PC-9 (cell line): ENCODE results near the gene AKAP13. TPM values are rescaled to one million over a fixed set of nuclear protein-coding genes. Genes with fewer than 3 reads are reported as not detected.

Experiments used
- BruUV-seq: library from RNA; stranded (reverse); fragments of 400-500 nt; replicated peaks from 2 replicates; lab custom pipeline; 2021; lab: Mats Ljungman, UMichigan
- CTCF ChIA-PET: fragments of 300-600 bp; sonication (Branson Sonifier 250); formaldehyde crosslinking; loops from one replicate; lab custom pipeline; 2022; ENCODE audit warnings: antibody characterized with exemption; lab: Charles Lee
- POLR2A ChIA-PET: fragments of 300-600 bp; sonication (Branson Sonifier 250); formaldehyde crosslinking; loops from one replicate; lab custom pipeline; 2022; ENCODE audit warnings: antibody characterized with exemption; ENCODE audit not compliant: unreplicated experiment; lab: Charles Lee
- DNase-seq, 2 experiments: peaks; one replicate each; pipeline versions ENCODE4 v3.0.0 to v3.0.0-alpha.2; 2015 to 2022; ENCODE audit warnings: mixed read lengths in 1 of 2
- H2AFZ ChIP-seq: fragments of 200-600 bp; sonication (generic); 2 replicates; pipeline ENCODE4 v1.8.1; 2017; ENCODE audit warnings: antibody characterized with exemption
- H3F3A ChIP-seq: fragments of 200-600 bp; sonication (generic); 2 replicates; pipeline ENCODE4 v1.8.1; 2017; ENCODE audit warnings: antibody characterized with exemption, mild to moderate bottlenecking, low read depth; ENCODE audit not compliant: insufficient read depth
- H3K27ac ChIP-seq: fragments of 200-600 bp; sonication (generic); 2 replicates; pipeline ENCODE4 v1.6.1; 2016; ENCODE audit warnings: mixed run types
- H3K27me3 ChIP-seq: fragments of 200-600 bp; sonication (generic); 2 replicates; pipeline ENCODE4 v1.6.1; 2016; ENCODE audit warnings: low read depth, mixed run types; ENCODE audit not compliant: insufficient read depth
- H3K36me3 ChIP-seq: fragments of 200-600 bp; sonication (generic); 2 replicates; pipeline ENCODE4 v1.6.1; 2016; ENCODE audit warnings: low read depth, mixed run types
- H3K4me1 ChIP-seq: fragments of 200-600 bp; sonication (generic); replicated peaks from 2 replicates; pipeline ENCODE4 v1.6.1; 2016; ENCODE audit warnings: mixed run types; ENCODE audit not compliant: insufficient read depth
- H3K4me2 ChIP-seq: fragments of 200-600 bp; sonication (generic); 2 replicates; pipeline ENCODE4 v1.6.1; 2017; ENCODE audit warnings: mixed run types
- H3K4me3 ChIP-seq: fragments of 200-600 bp; sonication (generic); 2 replicates; pipeline ENCODE4 v1.6.1; 2016; ENCODE audit warnings: mixed run types
- H3K79me2 ChIP-seq: fragments of 200-600 bp; sonication (generic); 2 replicates; pipeline ENCODE4 v1.6.1; 2017; ENCODE audit warnings: low read depth, mixed run types
- H3K9me2 ChIP-seq: fragments of 200-600 bp; sonication (generic); 2 replicates; pipeline ENCODE4 v1.8.1; 2017; ENCODE audit warnings: mild to moderate bottlenecking; ENCODE audit not compliant: insufficient read depth
- H3K9me3 ChIP-seq: fragments of 200-600 bp; sonication (generic); 2 replicates; pipeline ENCODE4 v1.8.1; 2016; ENCODE audit warnings: low read depth; ENCODE audit not compliant: insufficient read depth
- H4K20me1 ChIP-seq: fragments of 200-600 bp; sonication (generic); 2 replicates; pipeline ENCODE4 v1.8.1; 2017; ENCODE audit not compliant: insufficient read depth
- CTCF ChIP-seq: fragments of 200-600 bp; sonication (generic); conservative IDR thresholded peaks from 2 replicates; pipeline ENCODE4 v1.6.1; 2017; ENCODE audit warnings: mixed run types, antibody characterized with exemption, mild to moderate bottlenecking, moderate library complexity
- EZH2 ChIP-seq: fragments of 200-600 bp; sonication (generic); IDR thresholded peaks from 2 replicates; pipeline ENCODE4 v1.8.0; 2017; ENCODE audit warnings: antibody characterized with exemption, low read depth
- intact Hi-C: fragments of 100-400 bp; cut with micrococcal nuclease; formaldehyde crosslinking; loops from one replicate; pipeline ENCODE4 v1.10.0; 2022; ENCODE audit not compliant: unreplicated experiment
- total RNA-seq: library from RNA; stranded (reverse); gene quantifications from 2 replicates; pipeline ENCODE4 v1.2.3, GENCODE V29; 2021

Gene AKAP13
- total RNA-seq, 1 experiment from 2014 or later, result 82.5 TPM

GRCh38 chr15:85582131-85583079, 202.0 kb downstream of the AKAP13 start:
- no peaks in the 10 kb centered on the region for H3K9me2 ChIP-seq
- peaks cover 47% of the 10 kb centered on the region for H3K4me1 ChIP-seq
- POLR2A ChIA-PET, result no interaction called here
- intact Hi-C loops, result loop anchor here (5.0 to 10.0 kb wide), 3 partner anchors 90 to 998 kb away; no protein-coding TSS in a partner anchor
- TF ChIP-seq CTCF, result no peak
- TF ChIP-seq EZH2, result no peak
- H4K20me1 ChIP-seq, result no peaks in the 10 kb centered on the region
- H3K9me3 ChIP-seq, result no peaks in the 10 kb centered on the region
- no TSS peak for BruUV-seq
- no peak overlapping the region for H2AFZ ChIP-seq
- peaks cover 34% of the 10 kb centered on the region for H3K79me2 ChIP-seq
- DNase-seq, result no peak
- peaks cover 25% of the 10 kb centered on the region; the same call in 1 of the 2 replicates for H3F3A ChIP-seq
- H3K4me2 ChIP-seq, result no peak overlapping the region
- H3K36me3 ChIP-seq, result 0 out of 2 replicates have a peak, but pooled peaks cover 17% of the 10 kb centered on the region
- no peaks in the 10 kb centered on the region for H3K27me3 ChIP-seq
- CTCF ChIA-PET, result no interaction called here
- H3K27ac ChIP-seq, result peak overlapping the region; percentile 83
- no peak overlapping the region for H3K4me3 ChIP-seq

GRCh38 chr15:85583442-85583841, 203.0 kb downstream of the AKAP13 start:
- Histone ChIP-seq H3K4me1 (peaks cover 57% of the 10 kb centered on the region), H3K79me2 (peaks cover 40% of the 10 kb centered on the region), H3K27me3 (no peaks in the 10 kb centered on the region), H3K27ac (peak overlapping the region; percentile 83), H3F3A (peaks cover 33% of the 10 kb centered on the region), H4K20me1 (no peaks in the 10 kb centered on the region), H3K9me2 (no peaks in the 10 kb centered on the region), H3K4me3 (peak overlapping the region; percentile 12; the same call in 1 of the 2 replicates), H2AFZ (no peak overlapping the region), H3K4me2 (peak overlapping the region; percentile 58), H3K36me3 (0 out of 2 replicates have a peak, but pooled peaks cover 17% of the 10 kb centered on the region), H3K9me3 (no peaks in the 10 kb centered on the region)
- BruUV-seq, result no TSS peak
- no peak for DNase-seq
- ChIA-PET CTCF (no interaction called here), POLR2A (no interaction called here)
- TF ChIP-seq EZH2 (no peak), CTCF (no peak)
- intact Hi-C loops, result loop anchor here (5.0 to 10.0 kb wide), 3 partner anchors 91 to 999 kb away; no protein-coding TSS in a partner anchor

GRCh38 chr15:85583923-85584390, 203.6 kb downstream of the AKAP13 start:
- peaks cover 63% of the 10 kb centered on the region for H3K4me1 ChIP-seq

More at GRCh38 chr15:85583923-85584390, 203.6 kb downstream of the AKAP13 start:
- Histone ChIP-seq H3K9me3 (no peaks in the 10 kb centered on the region), H3K79me2 (peaks cover 45% of the 10 kb centered on the region), H3K27ac (peak overlapping the region; percentile 83), H4K20me1 (no peaks in the 10 kb centered on the region), H3K27me3 (no peaks in the 10 kb centered on the region), H2AFZ (no peak overlapping the region), H3K4me3 (peak overlapping the region; percentile 12; the same call in 1 of the 2 replicates), H3F3A (peaks cover 37% of the 10 kb centered on the region), H3K36me3 (0 out of 2 replicates have a peak, but pooled peaks cover 13% of the 10 kb centered on the region), H3K4me2 (peak overlapping the region; percentile 58), H3K9me2 (no peaks in the 10 kb centered on the region)
- ChIA-PET POLR2A (no interaction called here), CTCF (no interaction called here)
- peak; percentile 62 to 89 for DNase-seq
- no TSS peak for BruUV-seq
- intact Hi-C loops, result loop anchor here (5.0 to 10.0 kb wide), 3 partner anchors 92 to 999 kb away; no protein-coding TSS in a partner anchor
- TF ChIP-seq CTCF (no peak), EZH2 (no peak)
